Mucosa of stomach (tissue), 1 donor: ENCODE measurements around the gene SV2B.

Experiments used
- H3K27me3 ChIP-seq: one replicate; pipeline ENCODE4 v1.7.0; 2013; ENCODE audit warnings: mild to moderate bottlenecking, low read length; ENCODE audit not compliant: control insufficient read depth, insufficient read depth
- H3K36me3 ChIP-seq: one replicate; pipeline ENCODE4 v1.7.0; 2013; ENCODE audit warnings: low read length; ENCODE audit not compliant: control insufficient read depth, insufficient read depth
- H3K4me1 ChIP-seq: one replicate; pipeline ENCODE4 v1.7.0; 2013; ENCODE audit warnings: mild to moderate bottlenecking, low read length; ENCODE audit not compliant: control insufficient read depth, insufficient read depth
- H3K4me3 ChIP-seq: one replicate; pipeline ENCODE4 v1.7.0; 2013; ENCODE audit warnings: low read length
- H3K9ac ChIP-seq: one replicate; pipeline ENCODE4 v1.7.0; 2013; ENCODE audit warnings: mild to moderate bottlenecking, low read length, moderate library complexity
- H3K9me3 ChIP-seq: one replicate; pipeline ENCODE4 v1.7.0; 2013; ENCODE audit warnings: mild to moderate bottlenecking, low read length, moderate library complexity; ENCODE audit not compliant: control insufficient read depth
- donor health status: Pancreatic carcinoma.

Gene SV2B

DNA sequence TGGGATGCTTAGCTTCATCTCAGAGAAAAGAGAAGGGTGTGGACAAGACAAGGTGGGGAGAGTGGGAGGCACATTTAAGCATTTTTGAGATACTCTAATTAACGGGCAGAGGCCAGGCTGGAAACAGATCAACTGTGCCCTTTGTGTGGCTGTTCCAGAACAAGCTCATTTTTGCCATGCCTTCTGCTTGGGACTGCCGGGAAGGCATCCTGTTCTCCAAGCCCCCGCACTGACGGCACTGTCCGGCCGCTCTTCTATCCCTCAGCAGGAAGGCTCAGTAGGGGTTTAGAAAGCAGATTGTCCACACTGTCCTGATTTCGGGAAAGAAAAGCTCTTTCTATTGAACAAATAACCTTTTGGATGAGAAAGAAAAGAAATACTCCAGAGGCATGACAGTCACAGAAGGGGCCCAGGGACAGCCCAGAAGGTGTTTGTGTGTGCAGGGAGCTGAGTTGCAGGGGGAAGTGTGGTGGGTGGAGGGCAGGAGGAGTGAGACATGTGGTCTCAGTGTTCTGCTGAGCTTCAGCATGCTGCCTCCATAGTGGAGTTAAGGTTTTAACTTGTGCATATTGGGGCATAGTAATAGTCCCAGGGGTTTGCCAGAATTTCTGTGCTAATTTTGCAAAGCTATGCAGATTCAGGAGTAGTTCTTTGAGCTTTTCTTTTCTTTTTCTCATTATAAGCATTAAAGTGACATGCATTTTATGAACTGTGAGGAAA is 27.3 kb downstream of the SV2B start:
- Histone ChIP-seq H3K27me3 (no peaks in the 10 kb centered on the region), H3K4me1 (no peaks in the 10 kb centered on the region), H3K4me3 (no peak overlapping the region), H3K36me3 (no peaks in the 10 kb centered on the region), H3K9ac (no peak overlapping the region), H3K9me3 (no peaks in the 10 kb centered on the region)

- no peaks in the 10 kb centered on the region for H3K36me3 ChIP-seq
- H3K9ac ChIP-seq, result no peak overlapping the region
- no peak overlapping the region for H3K4me3 ChIP-seq
- no peaks in the 10 kb centered on the region for H3K9me3 ChIP-seq
- H3K4me1 ChIP-seq, result no peaks in the 10 kb centered on the region
- H3K27me3 ChIP-seq, result no peaks in the 10 kb centered on the region
Observed at GRCh38 chr15:91128016-91128415, 28.0 kb downstream of the SV2B start.

DNA sequence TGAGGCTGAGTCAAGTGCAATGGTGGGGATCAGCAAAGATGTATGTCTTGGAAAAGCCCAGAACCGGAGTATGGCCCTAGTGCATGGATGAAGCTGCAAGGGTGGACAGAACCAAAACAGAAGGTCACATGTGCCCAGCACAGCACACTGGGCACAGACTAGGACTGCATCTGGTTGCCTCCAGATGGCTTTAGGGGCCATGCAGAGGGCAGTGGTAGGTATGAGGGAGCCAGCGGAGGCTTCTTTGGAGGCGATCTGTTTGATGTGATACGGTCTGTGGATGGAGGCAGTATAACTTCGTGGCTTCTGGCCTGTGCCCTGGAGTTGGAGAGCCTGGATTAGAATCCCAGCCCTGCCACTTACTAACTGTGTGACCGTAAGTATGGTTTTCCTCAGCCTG is 29.4 kb downstream of the SV2B start:
- no peaks in the 10 kb centered on the region for H3K27me3 ChIP-seq
- no peak overlapping the region for H3K9ac ChIP-seq
- no peak overlapping the region for H3K4me3 ChIP-seq
- H3K9me3 ChIP-seq, result no peaks in the 10 kb centered on the region
- no peaks in the 10 kb centered on the region for H3K4me1 ChIP-seq
- no peaks in the 10 kb centered on the region for H3K36me3 ChIP-seq

DNA sequence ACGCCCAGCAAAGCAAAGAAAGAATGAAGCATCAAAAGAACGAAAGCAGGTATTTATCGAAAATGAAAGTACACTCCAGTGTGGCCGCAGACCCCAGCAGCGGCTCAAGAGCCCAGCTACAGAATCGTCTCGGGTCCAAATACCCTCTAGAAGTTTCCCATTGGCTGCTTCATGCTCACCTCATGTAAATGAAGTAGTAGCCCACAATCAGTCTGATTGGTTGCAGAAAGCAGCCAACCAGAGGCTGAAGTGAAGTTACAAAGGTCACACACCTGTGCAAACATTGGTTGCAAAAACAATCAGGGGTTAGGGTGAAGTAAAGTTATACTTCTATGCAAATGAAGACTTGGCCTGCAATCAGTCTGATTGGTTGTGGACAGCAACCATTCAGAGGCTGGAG is 32.0 kb downstream of the SV2B start:
- H3K9me3 ChIP-seq, result no peaks in the 10 kb centered on the region
- no peaks in the 10 kb centered on the region for H3K27me3 ChIP-seq
- no peaks in the 10 kb centered on the region for H3K4me1 ChIP-seq
- H3K36me3 ChIP-seq, result no peaks in the 10 kb centered on the region
- no peak overlapping the region for H3K4me3 ChIP-seq
- no peak overlapping the region for H3K9ac ChIP-seq

- Histone ChIP-seq H3K4me3 (no peak overlapping the region), H3K9me3 (no peaks in the 10 kb centered on the region), H3K36me3 (no peaks in the 10 kb centered on the region), H3K4me1 (no peaks in the 10 kb centered on the region), H3K27me3 (no peaks in the 10 kb centered on the region), H3K9ac (no peak overlapping the region)
Observed at GRCh38 chr15:91133511-91133910, 33.5 kb downstream of the SV2B start.

DNA sequence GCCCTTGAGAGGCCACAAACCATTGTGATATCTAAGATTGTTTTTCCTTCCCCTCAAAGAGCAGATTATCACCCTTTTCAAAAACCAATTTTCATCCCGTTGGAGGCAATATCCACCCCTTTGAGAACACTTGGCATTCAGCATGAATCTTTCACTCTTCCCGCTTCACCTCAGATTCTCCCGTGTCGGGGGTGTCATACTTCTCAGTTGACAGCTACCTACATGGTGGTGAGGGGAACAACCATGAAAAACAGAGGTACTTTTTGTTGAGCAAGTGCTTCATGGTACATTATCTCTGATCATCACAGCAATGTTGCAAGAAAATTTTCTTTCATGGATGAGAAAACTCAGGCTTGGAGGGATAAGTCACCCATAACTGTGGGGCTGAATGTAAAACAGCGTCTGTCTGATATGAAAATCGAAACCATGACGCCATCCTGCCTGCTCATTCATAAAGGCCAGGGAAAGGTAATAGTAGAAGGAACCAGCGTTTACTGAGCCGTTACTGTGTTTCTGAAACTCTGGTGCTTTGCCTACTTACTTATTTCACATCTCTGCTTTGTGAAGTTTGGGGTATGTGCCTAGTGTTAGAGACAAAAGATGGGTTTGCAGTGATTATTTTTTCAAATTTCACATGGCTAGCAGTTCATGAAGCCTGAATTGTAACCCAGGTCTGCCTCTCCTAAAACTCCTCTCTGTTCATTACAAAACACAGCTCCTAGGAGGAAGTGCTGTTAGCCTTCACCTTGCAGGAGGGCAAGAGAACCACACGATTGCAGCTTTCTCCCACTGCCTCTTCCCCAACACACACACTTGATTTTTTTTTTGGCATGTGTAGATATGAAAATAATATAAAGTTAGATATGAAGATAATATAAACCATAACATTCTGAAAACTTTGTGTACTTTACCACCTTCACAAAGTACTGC is 35.4 kb downstream of the SV2B start:
- H3K27me3 ChIP-seq, result no peaks in the 10 kb centered on the region
- no peak overlapping the region for H3K4me3 ChIP-seq
- no peaks in the 10 kb centered on the region for H3K4me1 ChIP-seq
- H3K9ac ChIP-seq, result no peak overlapping the region
- no peaks in the 10 kb centered on the region for H3K9me3 ChIP-seq
- H3K36me3 ChIP-seq, result no peaks in the 10 kb centered on the region

- Histone ChIP-seq H3K4me3 (no peak overlapping the region), H3K9ac (no peak overlapping the region), H3K4me1 (no peaks in the 10 kb centered on the region), H3K27me3 (no peaks in the 10 kb centered on the region), H3K36me3 (no peaks in the 10 kb centered on the region), H3K9me3 (no peaks in the 10 kb centered on the region)
Observed at GRCh38 chr15:91136386-91136923, 36.4 kb downstream of the SV2B start.

GRCh38 chr15:91140601-91141000 is 40.5 kb downstream of the SV2B start:
- Histone ChIP-seq H3K4me3 (no peak overlapping the region), H3K27me3 (no peaks in the 10 kb centered on the region), H3K36me3 (no peaks in the 10 kb centered on the region), H3K9ac (no peak overlapping the region), H3K4me1 (no peaks in the 10 kb centered on the region), H3K9me3 (no peaks in the 10 kb centered on the region)

DNA sequence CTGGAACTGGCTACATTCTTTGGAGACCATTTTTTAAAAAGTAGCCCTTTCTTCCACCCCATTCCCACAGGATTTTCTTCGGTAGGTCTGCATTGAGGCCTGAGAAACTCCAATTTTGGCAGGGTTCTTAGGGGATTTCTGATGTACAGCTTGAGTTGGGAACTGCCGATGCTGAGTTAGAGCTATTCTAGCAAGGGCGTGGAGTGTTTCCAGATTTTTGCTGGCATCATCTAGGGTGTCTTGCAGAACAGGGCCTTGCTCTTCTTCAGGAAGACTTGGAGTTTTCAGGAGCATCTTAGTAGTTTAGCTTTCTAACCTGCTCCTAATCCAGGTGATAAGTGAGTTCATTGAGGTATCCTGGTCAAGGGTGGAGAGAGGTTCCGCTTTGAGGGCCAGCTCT is 41.0 kb downstream of the SV2B start:
- Histone ChIP-seq H3K36me3 (no peaks in the 10 kb centered on the region), H3K4me3 (no peak overlapping the region), H3K9me3 (no peaks in the 10 kb centered on the region), H3K27me3 (no peaks in the 10 kb centered on the region), H3K9ac (no peak overlapping the region), H3K4me1 (no peaks in the 10 kb centered on the region)

- H3K4me3 ChIP-seq, result no peak overlapping the region
- no peaks in the 10 kb centered on the region for H3K4me1 ChIP-seq
- H3K9ac ChIP-seq, result no peak overlapping the region
- no peaks in the 10 kb centered on the region for H3K9me3 ChIP-seq
- no peaks in the 10 kb centered on the region for H3K27me3 ChIP-seq
- H3K36me3 ChIP-seq, result no peaks in the 10 kb centered on the region
Observed at GRCh38 chr15:91142106-91142744, 42.2 kb downstream of the SV2B start.

DNA sequence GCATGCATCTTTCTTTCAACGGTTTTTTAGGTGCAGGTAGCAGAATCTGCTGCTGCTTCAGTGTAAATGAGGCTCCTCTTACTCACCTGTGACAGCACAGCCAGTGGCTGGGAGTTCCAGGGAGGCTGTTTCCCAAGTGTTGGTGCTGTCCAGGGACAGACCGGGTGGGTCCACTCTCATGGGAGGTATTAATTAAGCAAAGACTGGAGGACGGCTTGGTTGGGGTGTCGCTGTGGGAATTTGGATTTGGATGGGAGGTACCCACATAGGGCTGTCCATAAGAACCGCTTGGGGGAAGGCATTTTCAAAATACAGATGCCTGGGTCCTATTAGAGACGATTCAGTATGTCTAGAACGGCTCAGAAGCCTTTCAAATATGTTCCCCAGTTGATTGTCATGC is 42.9 kb downstream of the SV2B start:
- Histone ChIP-seq H3K9ac (no peak overlapping the region), H3K4me1 (no peaks in the 10 kb centered on the region), H3K27me3 (no peaks in the 10 kb centered on the region)

GRCh38 chr15:91146728-91147127 is 46.7 kb downstream of the SV2B start:
- H3K36me3 ChIP-seq, result no peaks in the 10 kb centered on the region
- no peak overlapping the region for H3K9ac ChIP-seq
- H3K4me3 ChIP-seq, result no peak overlapping the region
- no peaks in the 10 kb centered on the region for H3K4me1 ChIP-seq
- no peaks in the 10 kb centered on the region for H3K9me3 ChIP-seq
- H3K27me3 ChIP-seq, result peaks cover 5% of the 10 kb centered on the region

More for the DNA sequence above, 42.9 kb downstream of the SV2B start:
- H3K4me3 ChIP-seq, result no peak overlapping the region
- no peaks in the 10 kb centered on the region for H3K9me3 ChIP-seq
- no peaks in the 10 kb centered on the region for H3K36me3 ChIP-seq
